ENCODE data around the gene SLC7A4.
A peak's percentile ranks its signal among the peaks of the same experiment; 100 is the strongest.
"Not testable (repeated sequence)": the region's sequence is repeated elsewhere in the genome, so short reads cannot be mapped to it uniquely, and the experiment has no call there.

Gene SLC7A4

DNA sequence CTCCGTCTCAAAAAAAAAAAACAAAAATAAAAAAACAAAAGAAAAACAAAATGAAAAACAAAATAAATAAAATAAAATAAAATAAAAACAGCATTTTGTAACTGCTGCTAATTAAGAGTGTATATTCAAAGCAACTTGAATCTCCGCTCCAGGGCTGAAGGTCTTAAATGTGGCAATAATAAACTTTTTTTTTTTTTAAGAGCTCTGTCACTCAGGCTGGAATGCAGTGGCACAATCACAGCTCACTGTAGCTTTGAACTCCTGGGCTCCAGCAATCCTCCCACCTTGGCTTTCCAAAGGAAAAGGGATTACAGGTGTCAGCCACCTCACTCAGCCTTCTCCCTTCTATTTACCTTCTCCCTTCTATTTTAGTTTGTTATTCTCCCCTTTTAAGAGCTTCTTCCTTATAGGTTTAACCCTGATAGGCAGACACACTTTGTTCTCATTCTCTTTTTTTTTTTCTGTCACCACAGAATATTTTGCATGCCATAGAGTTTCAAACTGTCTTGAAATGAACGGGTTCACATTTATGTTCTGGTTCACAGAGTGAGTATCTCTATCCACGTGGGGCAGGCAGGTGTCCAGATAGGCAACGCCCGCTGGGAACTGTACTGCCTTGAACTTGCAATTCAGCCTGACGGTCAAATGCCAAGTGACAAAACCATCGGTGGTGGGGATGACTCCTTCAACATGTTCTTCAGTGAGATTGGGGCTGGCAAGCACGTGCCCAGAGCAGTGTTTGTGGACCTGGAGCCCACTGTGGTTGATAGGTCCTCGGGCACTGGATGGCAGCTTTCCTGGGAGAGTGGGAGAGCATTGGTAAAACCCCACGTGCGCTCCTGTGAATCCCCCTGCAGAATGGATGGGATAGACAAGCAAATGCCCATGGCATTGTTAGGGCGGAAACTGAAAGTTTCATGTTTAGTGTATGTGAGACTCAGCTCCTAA is 32.8 kb upstream of the SLC7A4 start:
- TF ChIP-seq NFRKB (IDR thresholded peaks at IDR 0.05) = no peak
- no peak for TF ChIP-seq FOXA1 (IDR thresholded peaks at IDR 0.05)
- TF ChIP-seq PKNOX1 (IDR thresholded peaks at IDR 0.05) = 0 out of 2 replicates have a peak, but pooled peaks have one; percentile 8
- TF ChIP-seq CTBP1 (IDR thresholded peaks at IDR 0.05; ENCODE audit: borderline replicate concordance) = no peak
- TF ChIP-seq SUZ12 (IDR thresholded peaks at IDR 0.05) = no peak
- CTCF ChIA-PET = interaction anchor here (0.6 kb wide), 1 partner anchor 436 kb away, joined by 3 read pairs; no protein-coding TSS in a partner anchor
- no peak for DNase-seq (ENCODE audit: extremely low spot score)
- POLR2A ChIA-PET = interaction anchor here (1.4 kb wide), 1 partner anchor 38 kb away, joined by 3 read pairs; no protein-coding TSS in a partner anchor

DNA sequence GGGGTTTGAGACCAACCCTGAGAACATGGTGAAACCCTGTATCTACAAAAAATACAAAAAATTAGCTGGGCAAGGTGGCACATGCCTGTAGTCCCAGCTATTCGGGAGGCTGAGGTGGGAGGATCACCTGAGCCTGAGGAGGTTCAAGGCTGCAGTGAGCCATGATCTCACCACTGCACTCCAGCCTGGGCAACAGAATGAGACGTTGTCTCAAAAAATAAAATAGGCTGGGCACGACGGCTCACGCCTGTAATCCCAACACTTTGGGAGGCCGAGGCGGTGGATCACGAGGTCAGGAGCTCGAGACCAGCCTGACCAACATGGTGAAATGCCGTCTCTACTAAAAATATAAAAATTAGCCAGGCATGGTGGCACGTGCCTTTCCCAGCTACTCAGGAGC is 32.1 kb upstream of the SLC7A4 start:
- ChIA-PET POLR2A (interaction anchor here (0.9 kb wide), 1 partner anchor 11 kb away, joined by 4 read pairs; no protein-coding TSS in a partner anchor), CTCF (interaction anchor here (0.6 kb wide), 1 partner anchor 11 kb away, joined by 3 read pairs; no protein-coding TSS in a partner anchor)
- DNase-seq (ENCODE audit: extremely low spot score) = not testable (repeated sequence)

GRCh38 chr22:21061660-21062321 is 29.4 kb upstream of the SLC7A4 start:
- POLR2A ChIA-PET; CTCF ChIA-PET; DNase-seq (ENCODE audit: extremely low spot score): not testable (repeated sequence)

- POLR2A ChIA-PET; CTCF ChIA-PET; DNase-seq (ENCODE audit: extremely low spot score): not testable (repeated sequence)
Observed at GRCh38 chr22:21060363-21060762, 28.0 kb upstream of the SLC7A4 start.

- ChIA-PET CTCF (interaction anchor here (0.5 kb wide), 1 partner anchor 49 kb away, joined by 4 read pairs; no protein-coding TSS in a partner anchor), POLR2A (no interaction called here)
- no peak for DNase-seq (ENCODE audit: extremely low spot score)
- TF ChIP-seq SP1 (IDR thresholded peaks at IDR 0.05) (no peak), PKNOX1 (IDR thresholded peaks at IDR 0.05) (no peak), NFRKB (IDR thresholded peaks at IDR 0.05) (no peak), CTBP1 (IDR thresholded peaks at IDR 0.05; ENCODE audit: borderline replicate concordance) (no peak), BHLHE40 (IDR thresholded peaks at IDR 0.05; ENCODE audit: borderline replicate concordance) (no peak), LEF1 (IDR thresholded peaks at IDR 0.05; ENCODE audit: borderline replicate concordance) (no peak), FOXA1 (IDR thresholded peaks at IDR 0.05) (no peak), TARDBP (IDR thresholded peaks at IDR 0.05) (no peak), ZNF384 (IDR thresholded peaks at IDR 0.05) (no peak), ARNT (IDR thresholded peaks at IDR 0.05) (no peak)
Observed at GRCh38 chr22:21055880-21056319, 23.5 kb upstream of the SLC7A4 start.

- ChIA-PET CTCF (interaction anchor here (0.5 kb wide), 1 partner anchor 49 kb away, joined by 4 read pairs; no protein-coding TSS in a partner anchor), POLR2A (interaction anchor here (1.5 kb wide), 1 partner anchor 9 kb away, joined by 3 read pairs; the partner anchor contains the start of gene LRRC74B)
- no peak for DNase-seq (ENCODE audit: extremely low spot score)
- TF ChIP-seq ARNT (IDR thresholded peaks at IDR 0.05) = no peak
- no peak for TF ChIP-seq ZNF384 (IDR thresholded peaks at IDR 0.05)
- TF ChIP-seq HDGF (IDR thresholded peaks at IDR 0.05; ENCODE audit: borderline replicate concordance) = no peak
- no peak for TF ChIP-seq ELF4 (IDR thresholded peaks at IDR 0.05)
- TF ChIP-seq PKNOX1 (IDR thresholded peaks at IDR 0.05) = no peak
- TF ChIP-seq FOXA1 (IDR thresholded peaks at IDR 0.05) = no peak
- TF ChIP-seq SP1 (IDR thresholded peaks at IDR 0.05) = no peak
- TF ChIP-seq L3MBTL2 (conservative IDR thresholded peaks at IDR 0.05) = no peak
- TF ChIP-seq TARDBP (IDR thresholded peaks at IDR 0.05) = no peak
- no peak for TF ChIP-seq SUZ12 (IDR thresholded peaks at IDR 0.05)
- no peak for TF ChIP-seq FOXK2 (IDR thresholded peaks at IDR 0.05)
- no peak for TF ChIP-seq CTBP1 (IDR thresholded peaks at IDR 0.05; ENCODE audit: borderline replicate concordance)
Observed at GRCh38 chr22:21055564-21055834, 23.1 kb upstream of the SLC7A4 start.

Data from HEK293T (cell line).